ENCODE measurements around the gene USP13. TPM values are rescaled to one million over a fixed set of nuclear protein-coding genes. Genes with fewer than 3 reads are reported as not detected.
A peak's percentile ranks its signal among the peaks of the same experiment; 100 is the strongest.

The USP13 gene
- total and polyA plus RNA-seq, 5 donors from 2014 or later = 3.2 to 6.5 (median 3.7) TPM

GRCh38 chr3:179738998-179739397, 86.2 kb downstream of the USP13 start:
- Histone ChIP-seq H3K27ac (ENCODE audit: insufficient read depth, low read length, poor library complexity, severe bottlenecking) (no peak overlapping the region), H3K27me3 (ENCODE audit: control insufficient read depth, insufficient read depth, low read length) (no peaks in the 10 kb centered on the region), H3K9me3 (ENCODE audit: control insufficient read depth in 2 of 2, low read length in 2 of 2) (no peaks in the 10 kb centered on the region), H3K4me3 (ENCODE audit: low read depth, low read length) (no peak overlapping the region), H3K4me1 (ENCODE audit: control insufficient read depth, insufficient read depth, low read length, poor library complexity, severe bottlenecking) (no peaks in the 10 kb centered on the region), H3K36me3 (ENCODE audit: control insufficient read depth, insufficient read depth, low read length) (peaks cover 9% of the 10 kb centered on the region)
- ATAC-seq (ENCODE audit: low read depth in 2 of 2) (no peak), DNase-seq (no peak)
- H3K27ac Mint-ChIP-seq = no peak overlapping the region
- no peaks in the 10 kb centered on the region for H3K9me3 Mint-ChIP-seq
- H3K4me3 Mint-ChIP-seq = no peak overlapping the region
- no peaks in the 10 kb centered on the region for H3K27me3 Mint-ChIP-seq
- peaks cover 4 to 12% (median 4%) of the 10 kb centered on the region in 4 donors for H3K4me1 Mint-ChIP-seq
- H3K36me3 Mint-ChIP-seq = peaks cover 34% of the 10 kb centered on the region

GRCh38 chr3:179739816-179740594, 87.2 kb downstream of the USP13 start:
- no peaks in the 10 kb centered on the region for H3K9me3 ChIP-seq (ENCODE audit: control insufficient read depth in 2 of 2, low read length in 2 of 2)
- H3K4me3 Mint-ChIP-seq = no peak overlapping the region
- no peaks in the 10 kb centered on the region for H3K9me3 Mint-ChIP-seq
- no peaks in the 10 kb centered on the region for H3K27me3 Mint-ChIP-seq
- peak overlapping the region in 1 of 3 donors; percentile 7 for H3K27ac Mint-ChIP-seq
- H3K4me1 Mint-ChIP-seq = peaks cover 4 to 12% (median 4%) of the 10 kb centered on the region in 4 donors
- no peak for ATAC-seq (ENCODE audit: low read depth in 2 of 2)
- H3K27ac ChIP-seq (ENCODE audit: insufficient read depth, low read length, poor library complexity, severe bottlenecking) = no peak overlapping the region
- peaks cover 9% of the 10 kb centered on the region for H3K36me3 ChIP-seq (ENCODE audit: control insufficient read depth, insufficient read depth, low read length)
- H3K27me3 ChIP-seq (ENCODE audit: control insufficient read depth, insufficient read depth, low read length) = no peaks in the 10 kb centered on the region
- H3K36me3 Mint-ChIP-seq = peaks cover 34% of the 10 kb centered on the region
- DNase-seq = no peak
- H3K4me3 ChIP-seq (ENCODE audit: low read depth, low read length) = no peak overlapping the region
- no peaks in the 10 kb centered on the region for H3K4me1 ChIP-seq (ENCODE audit: control insufficient read depth, insufficient read depth, low read length, poor library complexity, severe bottlenecking)

GRCh38 chr3:179743913-179744312, 91.1 kb downstream of the USP13 start:
- Mint-ChIP-seq H3K4me3 (no peak overlapping the region), H3K9me3 (no peaks in the 10 kb centered on the region), H3K36me3 (peaks cover 44% of the 10 kb centered on the region), H3K27me3 (no peaks in the 10 kb centered on the region), H3K27ac (peak overlapping the region in 1 of 3 donors; percentile 52), H3K4me1 (peaks cover 2 to 12% (median 4%) of the 10 kb centered on the region in 4 donors)
- no peak overlapping the region for H3K27ac ChIP-seq (ENCODE audit: insufficient read depth, low read length, poor library complexity, severe bottlenecking)
- H3K27me3 ChIP-seq (ENCODE audit: control insufficient read depth, insufficient read depth, low read length) = no peaks in the 10 kb centered on the region
- H3K4me3 ChIP-seq (ENCODE audit: low read depth, low read length) = no peak overlapping the region
- no peaks in the 10 kb centered on the region for H3K4me1 ChIP-seq (ENCODE audit: control insufficient read depth, insufficient read depth, low read length, poor library complexity, severe bottlenecking)
- H3K36me3 ChIP-seq (ENCODE audit: control insufficient read depth, insufficient read depth, low read length) = peaks cover 9% of the 10 kb centered on the region
- peak in 1 of 3 donors; percentile 9 for DNase-seq
- ATAC-seq (ENCODE audit: low read depth in 2 of 2) = no peak
- no peaks in the 10 kb centered on the region for H3K9me3 ChIP-seq (ENCODE audit: control insufficient read depth in 2 of 2, low read length in 2 of 2)

- Mint-ChIP-seq H3K27ac (no peak overlapping the region), H3K4me1 (peaks cover 4 to 12% (median 4%) of the 10 kb centered on the region in 4 donors), H3K27me3 (no peaks in the 10 kb centered on the region), H3K9me3 (no peaks in the 10 kb centered on the region), H3K36me3 (peaks cover 47% of the 10 kb centered on the region), H3K4me3 (no peak overlapping the region)
- Histone ChIP-seq H3K4me1 (ENCODE audit: control insufficient read depth, insufficient read depth, low read length, poor library complexity, severe bottlenecking) (no peaks in the 10 kb centered on the region), H3K36me3 (ENCODE audit: control insufficient read depth, insufficient read depth, low read length) (peaks cover 9% of the 10 kb centered on the region), H3K27ac (ENCODE audit: insufficient read depth, low read length, poor library complexity, severe bottlenecking) (no peak overlapping the region), H3K27me3 (ENCODE audit: control insufficient read depth, insufficient read depth, low read length) (no peaks in the 10 kb centered on the region), H3K9me3 (ENCODE audit: control insufficient read depth in 2 of 2, low read length in 2 of 2) (no peaks in the 10 kb centered on the region), H3K4me3 (ENCODE audit: low read depth, low read length) (no peak overlapping the region)
- no peak for ATAC-seq (ENCODE audit: low read depth in 2 of 2)
- DNase-seq = no peak
These were observed 91.8 kb downstream of the USP13 start for GRCh38 chr3:179744667-179745066.

GRCh38 chr3:179745079-179745478, 92.2 kb downstream of the USP13 start:
- no peak for DNase-seq
- no peak overlapping the region for H3K27ac Mint-ChIP-seq

GRCh38 chr3:179745716-179746115, 92.9 kb downstream of the USP13 start:
- no peaks in the 10 kb centered on the region for H3K27me3 Mint-ChIP-seq
- Histone ChIP-seq H3K9me3 (ENCODE audit: control insufficient read depth in 2 of 2, low read length in 2 of 2) (no peaks in the 10 kb centered on the region), H3K4me3 (ENCODE audit: low read depth, low read length) (no peak overlapping the region), H3K4me1 (ENCODE audit: control insufficient read depth, insufficient read depth, low read length, poor library complexity, severe bottlenecking) (no peaks in the 10 kb centered on the region), H3K36me3 (ENCODE audit: control insufficient read depth, insufficient read depth, low read length) (peaks cover 5% of the 10 kb centered on the region), H3K27me3 (ENCODE audit: control insufficient read depth, insufficient read depth, low read length) (no peaks in the 10 kb centered on the region), H3K27ac (ENCODE audit: insufficient read depth, low read length, poor library complexity, severe bottlenecking) (no peak overlapping the region)
- H3K27ac Mint-ChIP-seq = no peak overlapping the region
- H3K36me3 Mint-ChIP-seq = peaks cover 48% of the 10 kb centered on the region
- no peaks in the 10 kb centered on the region for H3K9me3 Mint-ChIP-seq
- ATAC-seq (ENCODE audit: low read depth in 2 of 2) (no peak), DNase-seq (no peak)
- no peak overlapping the region for H3K4me3 Mint-ChIP-seq
- peaks cover 0 to 12% (median 3%) of the 10 kb centered on the region in 4 donors for H3K4me1 Mint-ChIP-seq

More at GRCh38 chr3:179745079-179745478, 92.2 kb downstream of the USP13 start:
- Histone ChIP-seq H3K27me3 (ENCODE audit: control insufficient read depth, insufficient read depth, low read length) (no peaks in the 10 kb centered on the region), H3K4me3 (ENCODE audit: low read depth, low read length) (no peak overlapping the region), H3K27ac (ENCODE audit: insufficient read depth, low read length, poor library complexity, severe bottlenecking) (no peak overlapping the region), H3K4me1 (ENCODE audit: control insufficient read depth, insufficient read depth, low read length, poor library complexity, severe bottlenecking) (no peaks in the 10 kb centered on the region), H3K36me3 (ENCODE audit: control insufficient read depth, insufficient read depth, low read length) (peaks cover 8% of the 10 kb centered on the region), H3K9me3 (ENCODE audit: control insufficient read depth in 2 of 2, low read length in 2 of 2) (no peaks in the 10 kb centered on the region)
- Mint-ChIP-seq H3K4me1 (peaks cover 0 to 12% (median 3%) of the 10 kb centered on the region in 4 donors), H3K4me3 (no peak overlapping the region), H3K36me3 (peaks cover 48% of the 10 kb centered on the region), H3K27me3 (no peaks in the 10 kb centered on the region), H3K9me3 (no peaks in the 10 kb centered on the region)
- ATAC-seq (ENCODE audit: low read depth in 2 of 2) = no peak

GRCh38 chr3:179750720-179751328, 98.0 kb downstream of the USP13 start:
- H3K36me3 Mint-ChIP-seq = peaks cover 30% of the 10 kb centered on the region
- peak in 1 of 3 donors; percentile 35 for DNase-seq

More at GRCh38 chr3:179750720-179751328, 98.0 kb downstream of the USP13 start:
- Mint-ChIP-seq H3K4me3 (no peak overlapping the region), H3K9me3 (no peaks in the 10 kb centered on the region), H3K4me1 (peaks cover 0 to 3% (median 0%) of the 10 kb centered on the region in 4 donors), H3K27ac (no peak overlapping the region), H3K27me3 (no peaks in the 10 kb centered on the region)
- H3K27me3 ChIP-seq (ENCODE audit: control insufficient read depth, insufficient read depth, low read length) = no peaks in the 10 kb centered on the region
- no peaks in the 10 kb centered on the region for H3K4me1 ChIP-seq (ENCODE audit: control insufficient read depth, insufficient read depth, low read length, poor library complexity, severe bottlenecking)
- no peaks in the 10 kb centered on the region for H3K9me3 ChIP-seq (ENCODE audit: control insufficient read depth in 2 of 2, low read length in 2 of 2)
- H3K4me3 ChIP-seq (ENCODE audit: low read depth, low read length) = no peak overlapping the region
- no peak for ATAC-seq (ENCODE audit: low read depth in 2 of 2)
- no peaks in the 10 kb centered on the region for H3K36me3 ChIP-seq (ENCODE audit: control insufficient read depth, insufficient read depth, low read length)
- no peak overlapping the region for H3K27ac ChIP-seq (ENCODE audit: insufficient read depth, low read length, poor library complexity, severe bottlenecking)
